ENCODE measurements around the gene OR10G3.

OR10G3 gene

GRCh38 chr14:21535545-21536417, 44.1 kb downstream of the OR10G3 start:
- DNase-seq, result no peak

DNA sequence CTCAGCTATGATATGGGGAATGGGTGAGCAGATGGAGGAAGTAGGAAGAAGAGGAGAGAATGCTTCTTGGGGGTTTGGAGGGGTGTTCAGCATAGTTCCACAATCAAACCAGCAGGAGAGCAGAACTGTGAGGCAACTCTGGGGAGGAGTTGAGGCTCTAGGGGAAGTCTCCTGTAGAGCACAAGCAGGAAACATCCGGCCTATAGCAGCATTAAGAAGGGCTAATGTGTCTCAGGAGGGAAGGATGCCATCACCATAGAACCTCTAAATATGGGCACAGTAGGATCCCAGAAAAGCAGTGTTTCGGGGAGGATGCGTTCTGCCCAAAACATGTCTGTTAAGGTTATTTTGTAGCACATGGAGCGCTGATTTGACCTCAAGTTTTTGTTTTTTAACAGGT, 45.3 kb downstream of the OR10G3 start:
- DNase-seq, result no peak

- no peak for DNase-seq
These were observed 46.6 kb downstream of the OR10G3 start for GRCh38 chr14:21533294-21533693.

DNA sequence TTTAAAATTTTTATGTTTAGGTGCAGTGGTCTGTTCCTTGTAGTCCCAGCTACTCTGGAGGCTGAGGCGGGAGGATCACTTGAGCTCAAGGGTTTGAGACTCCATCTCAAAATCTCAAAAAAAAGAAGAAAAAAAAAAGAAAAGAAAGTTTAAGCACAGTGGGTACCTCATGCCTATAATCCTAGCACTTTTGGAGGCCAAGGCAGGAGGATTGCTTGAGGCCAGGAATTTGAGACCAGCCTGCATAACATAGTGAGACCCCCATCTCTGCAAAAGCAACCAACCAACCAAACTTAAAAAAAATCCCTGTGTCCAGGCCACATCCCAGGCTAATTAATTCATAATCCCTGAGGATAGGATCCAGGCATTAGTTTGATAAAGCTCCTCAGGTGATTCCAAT, 50.4 kb downstream of the OR10G3 start:
- no peak for DNase-seq

- DNase-seq, result no peak
These were observed 51.2 kb downstream of the OR10G3 start for GRCh38 chr14:21528381-21529348.

GRCh38 chr14:21527318-21527679, 52.6 kb downstream of the OR10G3 start:
- no peak for DNase-seq

- no peak for DNase-seq
These were observed 53.1 kb downstream of the OR10G3 start for GRCh38 chr14:21526672-21527317.

DNA sequence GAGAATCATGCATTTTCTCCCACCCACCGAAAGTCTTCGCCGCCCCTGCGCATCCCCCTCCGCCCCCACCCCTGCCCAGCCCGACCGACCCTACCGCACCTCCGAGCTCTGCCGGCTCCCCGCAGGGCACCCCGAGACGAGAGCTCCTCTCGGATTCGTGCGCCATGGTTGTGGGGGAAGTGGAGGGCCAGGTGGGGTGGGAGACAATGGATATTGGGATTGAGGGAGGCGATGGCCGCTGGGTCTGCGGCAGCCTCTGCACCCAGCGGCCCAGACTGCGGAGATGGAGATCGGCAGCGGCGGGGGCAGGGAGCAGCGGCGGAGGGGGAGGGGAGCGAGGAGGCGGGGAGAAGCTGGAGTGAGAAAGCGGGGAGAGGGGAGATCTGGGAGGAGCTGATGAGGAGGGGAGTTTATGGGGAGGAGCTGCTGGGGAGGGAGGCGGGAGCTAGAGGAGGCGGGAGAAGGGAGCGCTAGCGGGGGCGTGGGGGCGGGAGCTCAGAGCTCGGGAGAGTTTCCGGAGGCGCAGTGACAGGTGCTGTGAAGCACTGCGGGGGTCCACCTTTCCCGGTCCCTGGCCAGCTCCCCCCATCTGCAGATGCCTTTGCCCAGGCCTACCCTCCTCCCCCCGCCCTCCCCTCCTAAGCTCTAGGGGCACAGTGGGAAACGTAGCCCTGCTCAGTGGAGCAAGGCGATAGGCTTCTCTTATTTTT, 53.8 kb downstream of the OR10G3 start, which contains the start of gene SALL2:
TSS of gene SALL2 (minus strand) at position 385 of the 710 bp plus-strand sequence. CDS start at position 166, 219 bp downstream.
- DNase-seq, result peak in 1 of 2 experiments; percentile 17

- DNase-seq, result no peak
These were observed 54.3 kb downstream of the OR10G3 start for GRCh38 chr14:21525571-21525961.

DNA sequence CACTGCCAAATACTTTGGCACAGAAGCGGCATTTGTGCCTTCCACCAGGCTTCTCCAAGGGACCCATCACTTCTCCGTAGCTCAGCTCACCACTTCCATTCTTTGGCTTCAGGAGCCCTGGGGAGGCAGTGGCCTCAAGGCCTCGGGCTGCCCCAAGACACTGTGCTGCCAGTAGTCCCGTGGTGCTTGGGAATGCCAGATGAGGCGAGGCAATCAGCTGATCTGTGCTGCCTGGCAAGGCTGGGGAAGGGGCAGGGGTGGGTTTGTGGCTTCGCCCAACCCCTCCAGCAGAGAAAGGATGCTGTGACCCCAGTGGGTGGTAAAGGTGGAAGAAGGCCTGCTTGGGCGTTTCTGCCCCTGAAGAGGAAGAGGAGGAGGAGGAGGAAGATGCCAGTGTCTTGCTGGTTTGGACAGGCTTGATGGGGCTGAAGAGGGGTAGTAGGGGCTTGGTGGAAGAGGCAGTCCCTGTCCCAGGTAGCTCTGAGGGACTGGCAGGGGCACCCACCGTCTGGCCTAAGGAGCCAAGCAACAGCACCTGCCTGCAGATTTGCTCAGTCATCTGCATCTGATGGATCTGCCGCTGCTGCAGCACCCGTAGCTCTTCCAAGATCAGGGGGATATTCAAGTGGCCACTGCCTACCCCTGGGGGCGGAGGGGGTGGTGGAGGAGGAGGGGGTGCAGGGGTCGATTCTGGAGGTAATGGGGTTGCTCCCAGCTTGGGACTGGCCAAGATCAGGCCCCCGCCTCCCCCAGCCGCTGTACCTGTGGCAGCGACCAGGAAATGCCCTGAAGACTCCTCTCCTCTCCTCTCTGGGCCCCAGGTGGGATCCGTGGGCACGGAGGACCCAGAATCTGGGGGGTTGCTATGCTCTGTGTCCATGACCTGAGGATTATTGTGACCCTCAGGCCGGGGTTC, 55.0 kb downstream of the OR10G3 start:
- DNase-seq, result no peak

DNA sequence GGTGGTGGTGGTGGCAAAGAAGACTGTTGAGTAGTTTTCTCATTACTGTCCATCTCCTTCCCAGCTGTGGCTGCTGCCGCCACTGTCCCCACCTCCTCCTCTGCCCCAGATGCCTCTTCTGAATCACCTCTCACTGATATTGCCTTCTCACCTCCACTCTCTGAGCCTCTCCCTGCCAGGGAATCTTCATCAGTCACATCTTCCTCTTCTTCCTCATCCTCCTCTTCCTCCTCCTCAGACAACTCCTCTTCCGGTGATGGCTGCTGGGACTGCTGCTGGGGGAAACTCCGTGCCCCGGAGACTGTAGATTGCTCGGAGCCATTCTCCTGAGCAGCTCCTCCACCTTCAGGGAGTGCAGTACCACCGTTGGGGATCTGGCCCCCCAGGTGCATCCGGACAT, 56.7 kb downstream of the OR10G3 start:
- no peak for DNase-seq

- no peak for DNase-seq
These were observed 58.4 kb downstream of the OR10G3 start for GRCh38 chr14:21521501-21521900.

- no peak for DNase-seq
These were observed 59.1 kb downstream of the OR10G3 start for GRCh38 chr14:21520767-21521166.

- no peak for DNase-seq
These were observed 61.2 kb downstream of the OR10G3 start for GRCh38 chr14:21518725-21519124.
